Measurements from ENCODE around the gene TBX15.

The TBX15 gene

DNA sequence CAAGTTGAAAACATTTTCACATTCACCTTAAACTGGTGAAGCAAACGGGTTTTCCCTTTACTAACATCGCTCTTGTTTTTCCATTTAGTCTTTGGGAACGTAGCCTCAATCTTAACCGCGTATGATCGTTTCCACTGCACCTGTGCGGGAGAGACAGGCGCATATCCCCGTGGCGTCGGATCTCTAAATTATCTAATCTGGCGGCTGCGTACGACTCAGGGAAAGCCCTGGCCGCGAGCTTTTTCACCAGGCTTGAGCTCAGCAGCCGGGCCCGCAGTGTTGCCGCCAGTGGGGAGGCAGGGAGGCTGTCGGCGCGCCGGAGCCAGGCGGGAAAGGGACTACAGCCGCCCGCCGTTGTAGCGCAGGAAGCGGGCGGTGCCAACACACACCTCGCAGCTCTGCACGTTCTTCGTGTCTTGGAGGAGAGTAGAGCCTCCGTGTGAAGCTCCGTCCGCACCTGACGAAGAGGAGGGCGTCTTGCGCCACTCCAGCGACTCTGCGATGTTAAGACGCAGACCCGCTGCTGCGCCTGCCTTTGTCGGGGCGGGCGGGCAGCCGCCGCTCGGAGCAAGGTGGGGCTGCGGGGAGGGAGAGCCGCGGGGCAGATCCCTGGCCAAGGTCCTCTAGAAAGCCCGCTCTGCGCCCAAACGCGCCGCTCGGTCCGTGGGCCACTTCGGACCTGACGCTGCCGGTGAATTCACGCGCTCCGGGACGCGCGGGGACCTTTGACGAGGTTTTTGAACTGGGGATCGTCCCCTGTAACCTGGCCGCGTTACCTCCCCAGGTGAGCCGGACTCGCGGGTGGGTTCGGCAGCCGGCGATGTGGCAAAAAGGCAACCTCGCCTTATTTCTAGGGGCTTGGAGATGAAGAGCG is 18.5 kb upstream of the TBX15 start:
- TF ChIP-seq, protein P1, sequence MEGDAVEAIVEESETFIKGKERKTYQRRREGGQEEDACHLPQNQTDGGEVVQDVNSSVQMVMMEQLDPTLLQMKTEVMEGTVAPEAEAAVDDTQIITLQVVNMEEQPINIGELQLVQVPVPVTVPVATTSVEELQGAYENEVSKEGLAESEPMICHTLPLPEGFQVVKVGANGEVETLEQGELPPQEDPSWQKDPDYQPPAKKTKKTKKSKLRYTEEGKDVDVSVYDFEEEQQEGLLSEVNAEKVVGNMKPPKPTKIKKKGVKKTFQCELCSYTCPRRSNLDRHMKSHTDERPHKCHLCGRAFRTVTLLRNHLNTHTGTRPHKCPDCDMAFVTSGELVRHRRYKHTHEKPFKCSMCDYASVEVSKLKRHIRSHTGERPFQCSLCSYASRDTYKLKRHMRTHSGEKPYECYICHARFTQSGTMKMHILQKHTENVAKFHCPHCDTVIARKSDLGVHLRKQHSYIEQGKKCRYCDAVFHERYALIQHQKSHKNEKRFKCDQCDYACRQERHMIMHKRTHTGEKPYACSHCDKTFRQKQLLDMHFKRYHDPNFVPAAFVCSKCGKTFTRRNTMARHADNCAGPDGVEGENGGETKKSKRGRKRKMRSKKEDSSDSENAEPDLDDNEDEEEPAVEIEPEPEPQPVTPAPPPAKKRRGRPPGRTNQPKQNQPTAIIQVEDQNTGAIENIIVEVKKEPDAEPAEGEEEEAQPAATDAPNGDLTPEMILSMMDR (IDR thresholded peaks at IDR 0.05), result no peak

DNA sequence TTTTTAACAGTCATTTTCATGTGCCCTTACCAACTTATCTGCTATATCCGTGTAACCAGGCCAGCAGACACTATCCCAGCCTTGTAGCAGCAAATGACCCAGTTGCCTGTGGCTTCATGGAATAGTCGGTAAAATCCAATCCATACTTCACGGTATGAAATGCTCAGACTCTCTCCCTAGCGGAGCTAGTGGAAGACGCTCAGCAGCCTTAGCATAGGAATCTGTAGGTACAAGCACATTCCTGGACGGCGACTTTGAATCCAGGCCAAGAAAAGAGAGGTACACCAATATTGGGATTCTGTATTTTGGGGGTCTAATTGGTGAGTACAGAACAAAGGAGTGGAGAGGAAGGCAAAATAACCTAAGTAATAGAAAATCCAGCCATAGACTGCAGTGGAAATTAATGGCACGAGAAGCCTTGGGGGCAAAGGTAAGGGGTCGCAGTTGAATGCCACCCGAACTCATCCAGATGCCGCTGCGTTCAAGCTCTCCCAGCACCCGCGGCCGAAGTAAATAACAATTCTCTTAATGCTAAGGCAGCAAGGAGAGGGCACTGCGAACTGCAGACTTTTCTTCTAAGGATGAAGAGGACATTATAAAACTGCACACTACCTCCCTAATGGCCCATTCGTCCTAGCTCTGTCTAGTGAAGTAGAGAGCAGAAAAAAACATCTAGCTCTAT is 17.7 kb upstream of the TBX15 start:
- TF ChIP-seq, protein P1 (IDR thresholded peaks at IDR 0.05), result no peak

DNA sequence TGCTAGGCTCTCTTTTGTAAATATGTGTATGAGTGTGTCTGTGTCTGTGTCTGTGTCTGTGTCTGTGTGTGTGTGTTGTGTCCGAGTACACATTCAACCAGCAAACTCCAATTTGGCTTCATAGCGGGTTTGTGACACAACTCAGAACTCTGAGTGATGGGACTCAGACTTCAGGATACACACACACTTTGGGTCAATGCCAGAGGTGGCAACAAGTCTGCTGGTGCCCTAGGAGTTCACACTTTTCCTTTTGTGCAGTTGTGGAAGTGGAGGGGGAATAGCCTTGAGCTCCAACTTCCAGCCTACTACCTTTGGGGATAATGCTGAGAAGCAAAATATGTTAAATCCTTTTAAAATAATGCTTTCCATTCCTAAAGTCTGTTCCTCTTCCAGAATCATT is 16.6 kb upstream of the TBX15 start:
- TF ChIP-seq, protein P1 (IDR thresholded peaks at IDR 0.05), result no peak

DNA sequence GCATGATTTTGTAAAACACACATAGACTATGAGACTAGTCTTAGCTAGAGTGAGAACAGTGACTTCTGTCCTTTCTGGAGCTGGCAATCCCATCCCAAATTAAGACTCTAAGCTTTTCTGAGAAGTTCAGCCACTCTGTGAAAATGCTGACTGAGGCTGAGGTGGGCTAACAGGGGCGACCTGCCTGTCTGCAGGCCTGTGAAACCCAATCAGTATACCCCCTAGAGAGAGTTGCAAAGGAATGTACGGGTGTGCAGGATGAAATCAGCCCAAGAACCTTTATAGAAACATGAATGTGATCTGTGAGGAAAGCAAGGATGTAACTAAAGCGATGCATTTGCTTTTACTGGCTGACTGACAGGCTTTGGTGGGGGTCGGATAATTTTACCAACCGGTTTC is 16.0 kb upstream of the TBX15 start:
- TF ChIP-seq, protein P1 (IDR thresholded peaks at IDR 0.05), result no peak

DNA sequence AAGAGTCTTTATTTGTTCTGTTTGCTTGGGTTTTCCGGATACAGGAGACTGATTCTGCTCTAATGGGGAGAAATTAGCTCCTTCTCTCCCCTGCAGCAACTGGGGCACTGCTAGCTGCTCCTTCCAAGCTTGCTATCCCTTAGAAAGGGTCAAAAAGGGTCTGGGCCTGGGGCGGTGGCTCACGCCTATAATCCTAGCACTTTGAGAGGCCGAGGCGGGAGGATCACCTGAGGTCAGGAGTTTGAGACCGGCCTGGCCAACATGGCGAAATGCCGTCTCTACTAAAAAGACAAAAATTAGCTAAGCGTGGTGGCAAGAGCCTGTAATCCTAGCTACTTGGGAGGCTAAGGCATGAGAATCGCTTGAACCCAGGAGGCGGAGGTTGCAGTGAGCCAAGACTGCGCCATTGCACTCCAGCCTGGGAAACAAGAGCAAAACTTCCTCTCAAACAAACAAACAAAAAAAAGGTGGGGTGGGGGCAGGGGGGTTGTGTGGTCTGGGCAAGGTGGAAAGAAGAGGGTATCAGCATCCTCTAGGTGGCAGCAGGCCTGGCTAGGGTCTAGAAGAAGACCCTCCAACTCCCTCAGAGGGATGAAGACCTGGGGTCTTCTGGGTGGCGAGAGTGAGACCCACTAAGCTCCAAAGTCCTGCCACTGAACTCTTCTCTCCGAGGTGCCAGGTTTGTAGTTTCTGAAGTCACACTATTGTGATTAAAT is 15.4 kb upstream of the TBX15 start:
- TF ChIP-seq, protein P1 (IDR thresholded peaks at IDR 0.05), result no peak

DNA sequence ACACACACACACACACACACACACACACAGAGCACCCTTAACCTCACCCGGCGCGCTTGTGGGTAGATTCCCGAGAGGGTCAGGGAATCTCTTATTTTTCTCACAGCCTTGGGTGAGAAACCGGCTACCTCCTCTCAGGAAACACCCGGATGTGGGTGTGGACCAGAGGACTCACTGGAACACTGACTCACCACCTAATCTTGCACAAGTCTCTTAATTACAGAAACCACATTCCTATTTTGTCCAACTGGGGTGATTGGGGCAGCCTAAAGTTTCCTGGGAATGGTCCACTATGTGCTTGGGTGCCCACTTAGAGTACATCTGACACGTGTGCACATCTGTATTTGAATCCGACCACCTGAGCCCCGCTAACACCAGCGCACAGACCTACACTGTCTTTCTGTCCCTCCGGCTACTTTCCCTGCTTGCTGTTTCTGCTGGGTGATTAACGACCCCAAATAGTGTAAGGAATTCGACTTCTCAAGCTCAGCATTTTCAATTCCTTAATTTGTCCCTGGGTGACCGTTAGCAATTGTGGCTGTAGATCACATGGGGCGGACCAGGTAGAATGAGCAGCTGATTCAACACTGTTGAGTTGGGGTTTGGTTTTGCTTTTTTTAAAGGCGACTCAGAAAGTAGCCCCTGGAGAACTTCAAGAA is 14.0 kb upstream of the TBX15 start:
- TF ChIP-seq, protein P1 (IDR thresholded peaks at IDR 0.05), result no peak

All from LNCAP (cell line).